ENCODE measurements around the gene TIE1. TPM values are rescaled to one million over a fixed set of nuclear protein-coding genes. Genes with fewer than 3 reads are reported as not detected.

Gene TIE1
- total and polyA plus RNA-seq, 9 of the 15 experiments (the other 6 are each of a cell fraction or from before 2014, with no cell fraction given) = 0.07 to 0.49 (median 0.14) TPM; not detected in 4

- TF ChIP-seq MXI1 (IDR thresholded peaks at IDR 0.05; ENCODE audit: low read depth, low read length) (peak; percentile 71; the same call in 1 of the 2 replicates), NCOA1 (IDR thresholded peaks at IDR 0.05; ENCODE audit: low read depth) (peak; percentile 50; the same call in 1 of the 2 replicates), ZNF436 (CRISPR knock-in tag; IDR thresholded peaks at IDR 0.05) (no peak), TBP (optimal IDR thresholded peaks at IDR 0.05; ENCODE audit: low read depth, low read length) (no peak), FOXM1 (IDR thresholded peaks at IDR 0.05; ENCODE audit: low read depth) (peak; percentile 44; the same call in 1 of the 2 replicates), FOXM1 (CRISPR knock-in tag; IDR thresholded peaks at IDR 0.05; ENCODE audit: low read depth) (no peak), KDM1A (IDR thresholded peaks at IDR 0.05) (peak; percentile 74), LARP7 (IDR thresholded peaks at IDR 0.05) (0 out of 2 replicates have a peak, but pooled peaks have one; percentile 16), MGA (IDR thresholded peaks at IDR 0.05) (peak; percentile 66; the same call in 1 of the 2 replicates), MTA2 (IDR thresholded peaks at IDR 0.05; ENCODE audit: low read depth) (peak; percentile 75), ZKSCAN3 (CRISPR knock-in tag; IDR thresholded peaks at IDR 0.05) (no peak), NFE2 (IDR thresholded peaks at IDR 0.05; ENCODE audit: low read depth) (no peak), SMARCA5 (IDR thresholded peaks at IDR 0.05) (no peak), RB1 (IDR thresholded peaks at IDR 0.05; ENCODE audit: low read depth) (0 out of 2 replicates have a peak, but pooled peaks have one; percentile 37), DPF2 (IDR thresholded peaks at IDR 0.05) (peak; percentile 81), ZNF175 (CRISPR knock-in tag; IDR thresholded peaks at IDR 0.05; ENCODE audit: low read depth) (no peak), XRCC5 (IDR thresholded peaks at IDR 0.05; ENCODE audit: low read depth, low read length) (peak; percentile 19; the same call in 1 of the 2 replicates), MED1 (CRISPR knock-in tag; IDR thresholded peaks at IDR 0.05; ENCODE audit: borderline replicate concordance) (no peak)
Observed at GRCh38 chr1:43367026-43367903, 66.5 kb downstream of the TIE1 start (continued).
